Endothelial cell of umbilical vein (primary cell): ENCODE data around the gene TEX35.

Source experiments
- EZH2 ChIP-seq: IDR thresholded peaks from 2 replicates; pipeline ENCODE4 v1.6.1; 2012; ENCODE audit warnings: borderline replicate concordance, low read depth, mild to moderate bottlenecking, moderate library complexity, low read length, inconsistent platforms; ENCODE audit not compliant: severe bottlenecking
- GATA2 ChIP-seq: IDR thresholded peaks from 2 replicates; pipeline ENCODE4 v1.7.0; 2011; ENCODE audit warnings: low read depth, mild to moderate bottlenecking, moderate library complexity, mixed read lengths, low read length; ENCODE audit not compliant: insufficient read length, insufficient read depth
- JUN ChIP-seq: IDR thresholded peaks from 2 replicates; pipeline ENCODE4 v1.6.1; 2011; ENCODE audit warnings: borderline replicate concordance, low read depth; ENCODE audit not compliant: insufficient read length, insufficient read depth
- MYC ChIP-seq: IDR thresholded peaks from one replicate; pipeline ENCODE4 v1.6.1; 2011; ENCODE audit warnings: mild to moderate bottlenecking, low read depth, low read length
- POLR2A ChIP-seq: IDR thresholded peaks from 2 replicates; pipeline ENCODE4 v1.6.1; 2012; ENCODE audit warnings: low read depth, mild to moderate bottlenecking, control low read depth, low read length
- POLR2AphosphoS5 ChIP-seq: IDR thresholded peaks from 2 replicates; pipeline ENCODE4 v1.6.1; 2012; ENCODE audit warnings: low read depth, mild to moderate bottlenecking, control low read depth, low read length, moderate library complexity; ENCODE audit not compliant: insufficient read depth
- TF ChIP-seq, protein P1 (sequence below), 2 donors: IDR thresholded peaks; 1 replicate in 1 of 2; 2 replicates in 1 of 2; pipeline ENCODE4 v1.5.1; 2011; ENCODE audit warnings: low read length in 2 of 2, mild to moderate bottlenecking in 2 of 2, moderate library complexity in 2 of 2, control low read depth in 1 of 2, inconsistent platforms in 1 of 2, low read depth in 1 of 2; ENCODE audit not compliant: insufficient read depth in 1 of 2; ENCODE audit errors: extremely low read depth in 1 of 2

DNA sequence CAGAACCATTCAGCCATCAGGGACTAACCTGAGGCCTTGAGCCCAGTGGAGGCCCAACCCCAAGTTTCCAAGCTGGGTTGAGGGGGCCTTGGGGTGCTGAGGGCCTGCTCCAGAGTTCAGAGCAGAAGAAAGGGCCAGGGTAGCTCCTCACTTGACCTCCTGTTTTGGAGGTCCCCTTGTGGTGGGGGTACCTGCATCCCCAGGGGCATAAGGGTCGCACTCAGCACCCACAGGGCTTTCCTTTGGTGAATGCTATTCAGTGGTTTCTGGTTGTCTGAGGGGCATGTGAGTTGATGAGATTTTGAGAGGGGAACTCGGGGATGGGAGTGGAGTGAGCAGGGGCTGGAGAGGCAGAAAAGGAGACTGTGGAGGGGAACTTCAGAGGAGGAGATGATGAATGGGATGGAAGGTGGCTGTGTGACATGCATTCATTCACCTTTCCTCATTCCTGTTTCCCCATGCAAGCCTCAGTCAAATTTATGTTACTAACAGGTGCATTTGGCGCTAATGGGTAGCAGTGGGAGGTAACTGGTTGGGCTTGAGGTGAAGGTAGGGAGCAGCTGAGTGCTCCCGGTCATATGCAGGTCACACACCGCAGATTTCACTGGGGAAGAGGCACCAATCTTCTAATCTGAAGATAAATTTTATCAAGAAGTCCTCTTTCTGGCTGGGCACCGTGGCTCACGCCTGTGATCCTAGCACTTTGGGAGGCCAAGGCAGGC lies 50.4 kb downstream of the TEX35 start:
- no peak for TF ChIP-seq EZH2
- TF ChIP-seq, protein P1, sequence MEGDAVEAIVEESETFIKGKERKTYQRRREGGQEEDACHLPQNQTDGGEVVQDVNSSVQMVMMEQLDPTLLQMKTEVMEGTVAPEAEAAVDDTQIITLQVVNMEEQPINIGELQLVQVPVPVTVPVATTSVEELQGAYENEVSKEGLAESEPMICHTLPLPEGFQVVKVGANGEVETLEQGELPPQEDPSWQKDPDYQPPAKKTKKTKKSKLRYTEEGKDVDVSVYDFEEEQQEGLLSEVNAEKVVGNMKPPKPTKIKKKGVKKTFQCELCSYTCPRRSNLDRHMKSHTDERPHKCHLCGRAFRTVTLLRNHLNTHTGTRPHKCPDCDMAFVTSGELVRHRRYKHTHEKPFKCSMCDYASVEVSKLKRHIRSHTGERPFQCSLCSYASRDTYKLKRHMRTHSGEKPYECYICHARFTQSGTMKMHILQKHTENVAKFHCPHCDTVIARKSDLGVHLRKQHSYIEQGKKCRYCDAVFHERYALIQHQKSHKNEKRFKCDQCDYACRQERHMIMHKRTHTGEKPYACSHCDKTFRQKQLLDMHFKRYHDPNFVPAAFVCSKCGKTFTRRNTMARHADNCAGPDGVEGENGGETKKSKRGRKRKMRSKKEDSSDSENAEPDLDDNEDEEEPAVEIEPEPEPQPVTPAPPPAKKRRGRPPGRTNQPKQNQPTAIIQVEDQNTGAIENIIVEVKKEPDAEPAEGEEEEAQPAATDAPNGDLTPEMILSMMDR (IDR thresholded peaks at IDR 0.05; ENCODE audit: extremely low read depth in 1 of 2, insufficient read depth in 1 of 2, low read depth in 1 of 2, low read length in 2 of 2): no peak
- TF ChIP-seq POLR2AphosphoS5: no peak
- TF ChIP-seq POLR2A: no peak
- TF ChIP-seq JUN: no peak
- no peak for TF ChIP-seq MYC
- TF ChIP-seq GATA2: no peak
